ENCODE measurements around the gene CNIH1.

Gene CNIH1

GRCh38 chr14:54377501-54377900 is 63.7 kb downstream of the CNIH1 start:
- DNase-seq = no peak

DNA sequence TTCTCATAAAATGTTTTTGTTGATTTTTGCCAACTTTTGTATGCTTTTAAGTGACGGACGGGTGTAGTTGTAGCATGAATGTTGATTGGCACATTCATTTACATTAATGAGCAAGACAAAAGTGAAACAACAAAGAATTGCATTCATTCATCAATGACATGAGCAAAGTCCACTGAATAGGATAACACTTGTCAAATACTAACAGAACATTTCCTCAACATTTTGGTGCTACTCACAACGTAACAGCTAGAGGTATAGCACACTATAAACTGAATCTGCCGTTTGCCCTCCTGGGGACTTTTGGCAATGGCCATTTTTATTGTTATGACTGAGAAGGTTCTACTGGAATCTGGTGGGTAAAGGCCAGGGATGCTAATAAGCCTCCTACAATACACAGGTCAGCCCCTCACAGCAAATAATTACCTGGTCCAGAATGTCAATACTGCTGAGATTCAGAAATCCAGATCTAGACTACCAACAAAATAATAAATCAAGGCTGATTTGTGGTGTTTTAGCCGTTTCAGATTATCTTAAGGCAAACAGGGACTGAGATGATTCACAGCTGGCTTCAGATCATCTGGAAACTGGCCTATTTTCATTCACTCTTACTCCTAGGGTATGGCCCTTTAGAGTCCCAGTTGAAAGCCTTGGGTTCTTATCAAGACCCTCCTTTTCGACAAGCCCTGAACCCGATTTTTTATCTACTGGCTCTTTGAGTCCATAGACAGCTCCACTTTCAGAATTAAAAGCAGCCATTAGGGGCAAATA is 66.9 kb downstream of the CNIH1 start:
- no peak for DNase-seq

All from stimulated activated CD4-positive, alpha-beta T cell treated with anti-CD3 and anti-CD28 coated beads, Interleukin-2, amount 100 ng/mL, for 48 hours (primary cell).